ENCODE measurements around the gene LRG1. TPM values are rescaled to one million over a fixed set of nuclear protein-coding genes. Genes with fewer than 3 reads are reported as not detected.

The LRG1 gene
- total and polyA plus RNA-seq, 8 donors = 2.1 to 23.3 (median 7.6) TPM; not detected in 1

DNA sequence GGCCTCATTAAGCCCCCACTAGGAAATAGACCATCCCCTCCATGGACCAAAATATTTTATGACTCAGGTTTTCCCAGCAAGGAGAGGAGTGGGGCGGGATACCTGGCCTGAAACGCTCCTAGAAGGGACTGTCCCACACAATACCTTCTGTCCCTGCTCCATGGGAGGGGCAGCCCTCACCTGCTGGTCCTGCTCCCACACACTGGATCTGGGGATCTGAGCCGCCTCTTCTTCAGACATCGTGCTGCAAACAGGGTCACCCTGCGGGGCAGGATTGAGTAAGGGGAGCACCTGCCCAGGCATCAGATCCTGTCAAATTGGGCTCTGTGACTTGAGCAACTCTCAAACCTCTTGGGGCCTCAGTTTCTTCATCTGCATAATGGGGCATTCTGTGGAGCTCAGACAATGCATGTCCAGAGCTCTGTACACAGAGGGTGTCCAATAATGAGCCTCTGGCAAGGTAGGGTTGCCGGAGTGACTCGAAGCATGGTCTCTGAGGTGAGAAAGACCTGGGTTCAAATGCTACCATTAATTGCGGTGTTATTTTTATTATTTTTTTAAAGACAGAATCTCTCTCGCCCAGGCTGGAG is 5.9 kb downstream of the LRG1 start:
- intact Hi-C loops (cut with DNase I; ENCODE audit: low total_unique reads) = no loop called here
- WGBS, 5 donors = 74 to 87% (median 84%) methylated on average over 9 of the region's 9 CpGs
- Histone ChIP-seq H3K36me3 (peaks cover 0 to 3% (median 0%) of the 10 kb centered on the region in 4 donors), H3K27ac (peak overlapping the region in 3 of 5 donors; percentile 23 to 82 (median 72)), H3K4me3 (peak overlapping the region in 2 of 4 donors; percentile 39 to 50), H3K27me3 (peaks cover 0 to 43% (median 9%) of the 10 kb centered on the region in 3 donors), H3K4me1 (peaks cover 12 to 63% (median 56%) of the 10 kb centered on the region in 4 donors), H3K9me3 (no peaks in the 10 kb centered on the region)
- TF ChIP-seq, protein P1, sequence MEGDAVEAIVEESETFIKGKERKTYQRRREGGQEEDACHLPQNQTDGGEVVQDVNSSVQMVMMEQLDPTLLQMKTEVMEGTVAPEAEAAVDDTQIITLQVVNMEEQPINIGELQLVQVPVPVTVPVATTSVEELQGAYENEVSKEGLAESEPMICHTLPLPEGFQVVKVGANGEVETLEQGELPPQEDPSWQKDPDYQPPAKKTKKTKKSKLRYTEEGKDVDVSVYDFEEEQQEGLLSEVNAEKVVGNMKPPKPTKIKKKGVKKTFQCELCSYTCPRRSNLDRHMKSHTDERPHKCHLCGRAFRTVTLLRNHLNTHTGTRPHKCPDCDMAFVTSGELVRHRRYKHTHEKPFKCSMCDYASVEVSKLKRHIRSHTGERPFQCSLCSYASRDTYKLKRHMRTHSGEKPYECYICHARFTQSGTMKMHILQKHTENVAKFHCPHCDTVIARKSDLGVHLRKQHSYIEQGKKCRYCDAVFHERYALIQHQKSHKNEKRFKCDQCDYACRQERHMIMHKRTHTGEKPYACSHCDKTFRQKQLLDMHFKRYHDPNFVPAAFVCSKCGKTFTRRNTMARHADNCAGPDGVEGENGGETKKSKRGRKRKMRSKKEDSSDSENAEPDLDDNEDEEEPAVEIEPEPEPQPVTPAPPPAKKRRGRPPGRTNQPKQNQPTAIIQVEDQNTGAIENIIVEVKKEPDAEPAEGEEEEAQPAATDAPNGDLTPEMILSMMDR (IDR thresholded peaks at IDR 0.05) = no peak
- TF ChIP-seq EP300 (IDR thresholded peaks at IDR 0.05) = no peak
- no peak for TF ChIP-seq POLR2AphosphoS5 (IDR thresholded peaks at IDR 0.05)
- no peak for TF ChIP-seq POLR2A (IDR thresholded peaks at IDR 0.05)
- no peak for DNase-seq

DNA sequence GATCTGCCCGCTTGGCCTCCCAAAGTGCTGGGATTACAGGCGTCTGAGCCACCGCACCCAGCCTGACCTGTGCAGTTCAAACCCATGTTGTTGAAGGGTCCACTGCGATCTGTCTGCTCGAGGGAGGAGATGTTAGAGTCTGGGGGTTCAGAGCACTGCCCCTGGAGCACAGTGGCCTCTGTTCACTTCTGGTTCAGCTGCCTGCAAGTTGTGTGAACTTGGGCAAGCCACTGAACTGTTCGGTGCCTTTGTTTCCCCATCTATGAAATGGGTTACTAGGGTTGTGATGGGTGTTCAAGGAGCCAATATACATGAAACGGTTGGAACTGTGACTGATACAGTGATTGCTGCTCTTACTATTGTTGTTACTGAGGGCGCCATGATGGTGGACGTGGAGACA is 6.5 kb downstream of the LRG1 start:
- peaks cover 0 to 37% (median 9%) of the 10 kb centered on the region in 3 donors for H3K27me3 ChIP-seq
- no peaks in the 10 kb centered on the region for H3K9me3 ChIP-seq
- DNase-seq = no peak
- no peak overlapping the region for H3K4me3 ChIP-seq
- peaks cover 0 to 5% (median 0%) of the 10 kb centered on the region in 4 donors for H3K36me3 ChIP-seq
- peaks cover 11 to 57% (median 52%) of the 10 kb centered on the region in 4 donors for H3K4me1 ChIP-seq
- 82 to 89% (median 84%) methylated on average over 9 of the region's 9 CpGs for WGBS, 5 donors
- TF ChIP-seq EP300 (IDR thresholded peaks at IDR 0.05) (no peak), POLR2AphosphoS5 (IDR thresholded peaks at IDR 0.05) (no peak), POLR2A (IDR thresholded peaks at IDR 0.05) (no peak)
- TF ChIP-seq, protein P1 (IDR thresholded peaks at IDR 0.05) = no peak
- peak overlapping the region in 2 of 5 donors; percentile 7 to 82 for H3K27ac ChIP-seq
- intact Hi-C loops (cut with DNase I; ENCODE audit: low total_unique reads) = no loop called here

DNA sequence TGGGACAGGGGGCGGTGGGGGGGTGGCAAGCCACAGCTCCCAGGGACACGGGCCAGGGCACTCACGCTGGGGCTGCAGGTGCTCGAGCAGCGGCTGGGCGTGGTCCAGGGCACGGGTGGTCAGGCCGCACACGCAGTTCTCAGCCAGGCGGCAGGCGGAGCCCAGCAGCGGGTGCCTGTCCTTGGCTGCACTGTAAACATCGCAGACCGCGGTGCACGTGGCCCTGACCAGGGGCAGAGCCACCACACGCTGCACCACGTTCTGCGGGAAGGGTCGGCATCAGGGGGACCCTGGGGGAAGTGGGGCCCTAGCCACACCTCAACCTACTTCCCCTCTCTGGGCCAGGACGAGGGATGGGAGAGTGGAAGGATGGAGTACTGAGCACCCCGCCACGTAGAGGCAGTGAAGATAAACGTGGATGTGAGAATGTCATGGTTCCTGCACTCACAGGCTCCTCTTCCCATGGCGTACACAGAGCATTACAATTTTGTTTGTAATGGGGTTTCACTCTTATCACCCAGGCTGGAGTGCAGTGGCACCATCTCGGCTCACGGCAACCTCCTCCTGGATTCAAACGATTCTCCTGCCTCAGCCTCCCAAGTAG is 8.2 kb downstream of the LRG1 start:
- intact Hi-C loops (cut with DNase I; ENCODE audit: low total_unique reads) = no loop called here
- no peak overlapping the region for H3K4me3 ChIP-seq
- H3K36me3 ChIP-seq = peaks cover 0 to 5% (median 0%) of the 10 kb centered on the region in 4 donors
- no peak for TF ChIP-seq EP300 (IDR thresholded peaks at IDR 0.05)
- peak in 1 of 3 donors; percentile 37 for TF ChIP-seq POLR2AphosphoS5 (IDR thresholded peaks at IDR 0.05)
- peak in 1 of 2 donors; percentile 80 for DNase-seq
- H3K27ac ChIP-seq = peak overlapping the region in 3 of 5 donors; percentile 16 to 82 (median 47)
- 22 to 52% (median 33%) methylated on average over 17 to 28 of the region's 28 CpGs for WGBS, 5 donors
- peaks cover 0 to 41% (median 36%) of the 10 kb centered on the region in 4 donors for H3K4me1 ChIP-seq
- no peaks in the 10 kb centered on the region for H3K9me3 ChIP-seq
- peaks cover 0 to 25% (median 9%) of the 10 kb centered on the region in 3 donors for H3K27me3 ChIP-seq

DNA sequence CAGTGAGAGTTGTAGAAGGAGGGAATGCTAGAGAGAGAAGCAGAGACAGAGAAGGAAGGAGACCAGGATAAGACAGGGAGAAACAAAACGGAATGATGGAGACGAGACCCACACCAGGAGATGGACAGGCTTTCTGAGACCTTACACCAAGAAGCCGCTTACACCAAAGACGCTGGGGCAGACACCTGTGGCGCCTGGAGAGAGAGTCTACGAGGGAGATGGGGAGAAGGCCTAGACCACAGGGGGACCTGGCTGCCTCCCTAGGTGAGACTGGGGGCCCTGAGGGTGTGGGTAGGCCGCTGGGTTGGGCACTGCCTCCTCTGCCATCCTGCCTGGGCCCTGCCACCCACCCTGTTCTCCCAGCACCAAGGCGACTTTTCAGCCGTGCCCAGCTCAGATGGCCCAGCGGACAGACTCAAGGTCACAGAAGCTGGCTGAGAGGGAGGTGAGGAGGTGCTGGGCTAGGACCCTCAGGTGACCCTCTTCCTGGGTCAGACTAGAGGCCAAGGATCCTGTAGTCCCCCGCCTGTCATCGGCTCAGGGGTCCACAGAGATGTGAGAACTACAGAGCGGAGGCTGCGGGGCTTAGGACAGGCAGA is 9.8 kb downstream of the LRG1 start:
- no peak overlapping the region for H3K4me3 ChIP-seq
- H3K36me3 ChIP-seq = peaks cover 0 to 5% (median 0%) of the 10 kb centered on the region in 4 donors
- no peaks in the 10 kb centered on the region for H3K9me3 ChIP-seq
- DNase-seq = no peak
- peaks cover 0 to 9% (median 3%) of the 10 kb centered on the region in 3 donors for H3K27me3 ChIP-seq
- no peak for TF ChIP-seq POLR2AphosphoS5 (IDR thresholded peaks at IDR 0.05)
- TF ChIP-seq EP300 (IDR thresholded peaks at IDR 0.05) = no peak
- TF ChIP-seq, protein P1 (IDR thresholded peaks at IDR 0.05) = no peak
- TF ChIP-seq POLR2A (IDR thresholded peaks at IDR 0.05) = no peak
- H3K4me1 ChIP-seq = peaks cover 0 to 25% (median 20%) of the 10 kb centered on the region in 4 donors
- WGBS, 5 donors = 78 to 85% (median 81%) methylated on average over 11 to 14 of the region's 14 CpGs
- H3K27ac ChIP-seq = peak overlapping the region in 1 of 5 donors; percentile 25
- intact Hi-C loops (cut with DNase I; ENCODE audit: low total_unique reads) = no loop called here
